PC-9 (cell line): ENCODE measurements around the gene GFPT2. TPM values are rescaled to one million over a fixed set of nuclear protein-coding genes. Genes with fewer than 3 reads are reported as not detected.

Experiments used
- BruUV-seq: library from RNA; stranded (reverse); fragments of 400-500 nt; replicated peaks from 2 replicates; lab custom pipeline; 2021; lab: Mats Ljungman, UMichigan
- CTCF ChIA-PET: fragments of 300-600 bp; sonication (Branson Sonifier 250); formaldehyde crosslinking; loops from one replicate; lab custom pipeline; 2022; ENCODE audit warnings: antibody characterized with exemption; lab: Charles Lee
- POLR2A ChIA-PET: fragments of 300-600 bp; sonication (Branson Sonifier 250); formaldehyde crosslinking; loops from one replicate; lab custom pipeline; 2022; ENCODE audit warnings: antibody characterized with exemption; ENCODE audit not compliant: unreplicated experiment; lab: Charles Lee
- DNase-seq, 2 experiments: peaks; one replicate each; pipeline versions ENCODE4 v3.0.0 to v3.0.0-alpha.2; 2015 to 2022; ENCODE audit warnings: mixed read lengths in 1 of 2
- H2AFZ ChIP-seq: fragments of 200-600 bp; sonication (generic); 2 replicates; pipeline ENCODE4 v1.8.1; 2017; ENCODE audit warnings: antibody characterized with exemption
- H3F3A ChIP-seq: fragments of 200-600 bp; sonication (generic); 2 replicates; pipeline ENCODE4 v1.8.1; 2017; ENCODE audit warnings: antibody characterized with exemption, mild to moderate bottlenecking, low read depth; ENCODE audit not compliant: insufficient read depth
- H3K27ac ChIP-seq: fragments of 200-600 bp; sonication (generic); 2 replicates; pipeline ENCODE4 v1.6.1; 2016; ENCODE audit warnings: mixed run types
- H3K27me3 ChIP-seq: fragments of 200-600 bp; sonication (generic); 2 replicates; pipeline ENCODE4 v1.6.1; 2016; ENCODE audit warnings: low read depth, mixed run types; ENCODE audit not compliant: insufficient read depth
- H3K36me3 ChIP-seq: fragments of 200-600 bp; sonication (generic); 2 replicates; pipeline ENCODE4 v1.6.1; 2016; ENCODE audit warnings: low read depth, mixed run types
- H3K4me1 ChIP-seq: fragments of 200-600 bp; sonication (generic); replicated peaks from 2 replicates; pipeline ENCODE4 v1.6.1; 2016; ENCODE audit warnings: mixed run types; ENCODE audit not compliant: insufficient read depth
- H3K4me2 ChIP-seq: fragments of 200-600 bp; sonication (generic); 2 replicates; pipeline ENCODE4 v1.6.1; 2017; ENCODE audit warnings: mixed run types
- H3K4me3 ChIP-seq: fragments of 200-600 bp; sonication (generic); 2 replicates; pipeline ENCODE4 v1.6.1; 2016; ENCODE audit warnings: mixed run types
- H3K79me2 ChIP-seq: fragments of 200-600 bp; sonication (generic); 2 replicates; pipeline ENCODE4 v1.6.1; 2017; ENCODE audit warnings: low read depth, mixed run types
- H3K9me2 ChIP-seq: fragments of 200-600 bp; sonication (generic); 2 replicates; pipeline ENCODE4 v1.8.1; 2017; ENCODE audit warnings: mild to moderate bottlenecking; ENCODE audit not compliant: insufficient read depth
- H3K9me3 ChIP-seq: fragments of 200-600 bp; sonication (generic); 2 replicates; pipeline ENCODE4 v1.8.1; 2016; ENCODE audit warnings: low read depth; ENCODE audit not compliant: insufficient read depth
- H4K20me1 ChIP-seq: fragments of 200-600 bp; sonication (generic); 2 replicates; pipeline ENCODE4 v1.8.1; 2017; ENCODE audit not compliant: insufficient read depth
- CTCF ChIP-seq: fragments of 200-600 bp; sonication (generic); conservative IDR thresholded peaks from 2 replicates; pipeline ENCODE4 v1.6.1; 2017; ENCODE audit warnings: mixed run types, antibody characterized with exemption, mild to moderate bottlenecking, moderate library complexity
- EZH2 ChIP-seq: fragments of 200-600 bp; sonication (generic); IDR thresholded peaks from 2 replicates; pipeline ENCODE4 v1.8.0; 2017; ENCODE audit warnings: antibody characterized with exemption, low read depth
- intact Hi-C: fragments of 100-400 bp; cut with micrococcal nuclease; formaldehyde crosslinking; loops from one replicate; pipeline ENCODE4 v1.10.0; 2022; ENCODE audit not compliant: unreplicated experiment
- total RNA-seq: library from RNA; stranded (reverse); gene quantifications from 2 replicates; pipeline ENCODE4 v1.2.3, GENCODE V29; 2021

Gene GFPT2
- total RNA-seq, 1 experiment from 2014 or later = 22.5 TPM

GRCh38 chr5:180335614-180336233 lies 17.4 kb downstream of the GFPT2 start:
- Histone ChIP-seq H3K36me3 (no peaks in the 10 kb centered on the region), H3K9me3 (no peaks in the 10 kb centered on the region), H2AFZ (no peak overlapping the region), H3K4me3 (no peak overlapping the region), H3K4me1 (peaks cover 46% of the 10 kb centered on the region), H3K27ac (no peak overlapping the region), H4K20me1 (no peaks in the 10 kb centered on the region), H3K27me3 (no peaks in the 10 kb centered on the region), H3K9me2 (no peaks in the 10 kb centered on the region), H3K4me2 (no peak overlapping the region), H3K79me2 (no peaks in the 10 kb centered on the region), H3F3A (peaks cover 34% of the 10 kb centered on the region)
- TF ChIP-seq CTCF (no peak), EZH2 (no peak)
- intact Hi-C loops = no loop called here
- CTCF ChIA-PET = no interaction called here
- no TSS peak for BruUV-seq
- POLR2A ChIA-PET = no interaction called here
- no peak for DNase-seq

- no peaks in the 10 kb centered on the region for H3K9me2 ChIP-seq
- ChIA-PET CTCF (interaction anchor here (1.4 kb wide), 1 partner anchor 19 kb away, joined by 4 read pairs; no protein-coding TSS in a partner anchor), POLR2A (no interaction called here)
- DNase-seq = no peak
- BruUV-seq = no TSS peak
- peaks cover 40% of the 10 kb centered on the region for H3F3A ChIP-seq
- no peaks in the 10 kb centered on the region for H4K20me1 ChIP-seq
- no peak overlapping the region for H3K4me3 ChIP-seq
- peak overlapping the region; percentile 90 for H3K27ac ChIP-seq
- intact Hi-C loops = no loop called here
- H3K79me2 ChIP-seq = peaks cover under 1% of the 10 kb centered on the region; the same call in 1 of the 2 replicates
- H3K4me2 ChIP-seq = no peak overlapping the region
- no peak for TF ChIP-seq EZH2
- TF ChIP-seq CTCF = no peak
- no peaks in the 10 kb centered on the region for H3K27me3 ChIP-seq
- H3K36me3 ChIP-seq = no peaks in the 10 kb centered on the region
- H2AFZ ChIP-seq = no peak overlapping the region
- no peaks in the 10 kb centered on the region for H3K9me3 ChIP-seq
- peaks cover 53% of the 10 kb centered on the region for H3K4me1 ChIP-seq
These were observed 18.2 kb downstream of the GFPT2 start for GRCh38 chr5:180334751-180335613.

- BruUV-seq = no TSS peak
- no peak overlapping the region for H2AFZ ChIP-seq
These were observed 19.0 kb downstream of the GFPT2 start for GRCh38 chr5:180334176-180334575.

More at GRCh38 chr5:180334176-180334575, 19.0 kb downstream of the GFPT2 start:
- Histone ChIP-seq H3F3A (peaks cover 47% of the 10 kb centered on the region), H3K4me2 (peak overlapping the region; percentile 77), H3K9me2 (no peaks in the 10 kb centered on the region), H4K20me1 (no peaks in the 10 kb centered on the region), H3K36me3 (no peaks in the 10 kb centered on the region), H3K27ac (peak overlapping the region; percentile 90), H3K79me2 (peaks cover 7% of the 10 kb centered on the region; the same call in 1 of the 2 replicates), H3K4me1 (peaks cover 61% of the 10 kb centered on the region), H3K27me3 (no peaks in the 10 kb centered on the region), H3K4me3 (no peak overlapping the region), H3K9me3 (no peaks in the 10 kb centered on the region)
- no peak for DNase-seq
- intact Hi-C loops = no loop called here
- POLR2A ChIA-PET = interaction anchor here (0.5 kb wide), 1 partner anchor 140 kb away, joined by 6 read pairs; no protein-coding TSS in a partner anchor
- CTCF ChIA-PET = interaction anchor here (1.4 kb wide), 1 partner anchor 18 kb away, joined by 4 read pairs; no protein-coding TSS in a partner anchor
- TF ChIP-seq EZH2 (no peak), CTCF (no peak)
